Osteoblast (primary cell): ENCODE data around the gene ZFP64. TPM values are rescaled to one million over a fixed set of nuclear protein-coding genes. Genes with fewer than 3 reads are reported as not detected.

Experiments used
- DNase-seq: peaks from one replicate; pipeline ENCODE4 v3.0.0; 2011; ENCODE audit warnings: low spot score, mixed read lengths; ENCODE audit not compliant: insufficient read length; ENCODE audit errors: missing footprints
- H2AFZ ChIP-seq: 2 replicates; pipeline ENCODE4 v1.6.0; 2011; ENCODE audit warnings: mild to moderate bottlenecking, low read length
- H3K27ac ChIP-seq: 2 replicates; pipeline ENCODE4 v1.5.1; 2011; ENCODE audit warnings: mild to moderate bottlenecking, low read depth, low read length, moderate library complexity
- H3K27me3 ChIP-seq: 2 replicates; pipeline ENCODE4 v1.6.0; 2012; ENCODE audit warnings: mild to moderate bottlenecking, control low read depth, inconsistent platforms, low read length, moderate library complexity; ENCODE audit not compliant: insufficient read depth
- H3K36me3 ChIP-seq: 2 replicates; pipeline ENCODE4 v1.5.1; 2011; ENCODE audit warnings: mild to moderate bottlenecking, low read length, control low read depth, moderate library complexity; ENCODE audit not compliant: insufficient read depth
- H3K4me1 ChIP-seq: 2 replicates; pipeline ENCODE4 v1.5.1; 2011; ENCODE audit warnings: mild to moderate bottlenecking, low read length, control low read depth, moderate library complexity; ENCODE audit not compliant: insufficient read depth
- H3K4me2 ChIP-seq: 2 replicates; pipeline ENCODE4 v1.6.0; 2011; ENCODE audit warnings: mild to moderate bottlenecking, low read length; ENCODE audit not compliant: insufficient read depth
- H3K4me3 ChIP-seq: fragments of 200-600 bp; sonication (generic); 3 replicates; pipeline ENCODE4 v1.5.1; 2012; ENCODE audit warnings: mild to moderate bottlenecking, low read length, inconsistent platforms; ENCODE audit not compliant: insufficient read depth
- H3K79me2 ChIP-seq: 2 replicates; pipeline ENCODE4 v1.6.0; 2012; ENCODE audit warnings: mild to moderate bottlenecking, low read length, control low read depth, inconsistent platforms; ENCODE audit not compliant: insufficient read depth
- H3K9me3 ChIP-seq: 2 replicates; pipeline ENCODE4 v1.5.1; 2011; ENCODE audit warnings: low read depth, low read length, control low read depth
- H4K20me1 ChIP-seq: 2 replicates; pipeline ENCODE4 v1.6.0; 2012; ENCODE audit warnings: mild to moderate bottlenecking, low read length, control low read depth; ENCODE audit not compliant: insufficient read depth
- total RNA-seq: library from RNA; depleted of rRNA; stranded (reverse); fragments of >200 nt; gene quantifications from 2 replicates; pipeline ENCODE4 v1.2.3, GENCODE V29; 2012
- TF ChIP-seq, protein P1 (sequence below): IDR thresholded peaks from 2 replicates; pipeline ENCODE4 v1.5.1; 2011; ENCODE audit warnings: mild to moderate bottlenecking, low read depth, low read length, moderate library complexity; ENCODE audit errors: extremely low read depth

ZFP64 gene
- total RNA-seq, 1 donor: 33.3 TPM

DNA sequence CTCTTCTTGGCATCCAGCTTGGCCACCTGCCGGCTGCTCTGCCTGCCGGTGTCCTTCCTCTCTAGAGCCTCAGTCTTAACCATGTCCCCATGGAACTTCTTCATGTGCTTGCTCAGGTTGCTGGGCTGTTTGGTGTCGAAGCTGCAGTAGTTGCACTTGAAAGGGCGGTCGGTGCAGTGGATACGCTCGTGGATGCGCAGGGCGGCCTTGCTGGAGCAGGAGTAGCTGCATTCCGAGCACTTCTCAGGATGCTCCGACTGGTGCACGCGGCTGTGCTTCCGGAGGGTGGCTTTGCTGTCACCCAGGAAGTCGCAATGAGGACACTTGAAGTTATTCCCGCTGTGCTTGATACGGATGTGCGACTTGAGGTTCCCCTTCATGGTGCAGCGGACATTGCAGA lies 38.7 kb downstream of the ZFP64 start:
- no peak for DNase-seq
- peaks cover 5% of the 10 kb centered on the region for H3K36me3 ChIP-seq
- no peak overlapping the region for H3K4me3 ChIP-seq
- H3K9me3 ChIP-seq: no peaks in the 10 kb centered on the region
- H3K79me2 ChIP-seq: no peaks in the 10 kb centered on the region
- H3K4me1 ChIP-seq: no peaks in the 10 kb centered on the region
- H3K27ac ChIP-seq: no peak overlapping the region
- TF ChIP-seq, protein P1, sequence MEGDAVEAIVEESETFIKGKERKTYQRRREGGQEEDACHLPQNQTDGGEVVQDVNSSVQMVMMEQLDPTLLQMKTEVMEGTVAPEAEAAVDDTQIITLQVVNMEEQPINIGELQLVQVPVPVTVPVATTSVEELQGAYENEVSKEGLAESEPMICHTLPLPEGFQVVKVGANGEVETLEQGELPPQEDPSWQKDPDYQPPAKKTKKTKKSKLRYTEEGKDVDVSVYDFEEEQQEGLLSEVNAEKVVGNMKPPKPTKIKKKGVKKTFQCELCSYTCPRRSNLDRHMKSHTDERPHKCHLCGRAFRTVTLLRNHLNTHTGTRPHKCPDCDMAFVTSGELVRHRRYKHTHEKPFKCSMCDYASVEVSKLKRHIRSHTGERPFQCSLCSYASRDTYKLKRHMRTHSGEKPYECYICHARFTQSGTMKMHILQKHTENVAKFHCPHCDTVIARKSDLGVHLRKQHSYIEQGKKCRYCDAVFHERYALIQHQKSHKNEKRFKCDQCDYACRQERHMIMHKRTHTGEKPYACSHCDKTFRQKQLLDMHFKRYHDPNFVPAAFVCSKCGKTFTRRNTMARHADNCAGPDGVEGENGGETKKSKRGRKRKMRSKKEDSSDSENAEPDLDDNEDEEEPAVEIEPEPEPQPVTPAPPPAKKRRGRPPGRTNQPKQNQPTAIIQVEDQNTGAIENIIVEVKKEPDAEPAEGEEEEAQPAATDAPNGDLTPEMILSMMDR: no peak
- no peaks in the 10 kb centered on the region for H4K20me1 ChIP-seq
- H3K4me2 ChIP-seq: no peak overlapping the region
- H2AFZ ChIP-seq: no peak overlapping the region
- H3K27me3 ChIP-seq: no peaks in the 10 kb centered on the region

DNA sequence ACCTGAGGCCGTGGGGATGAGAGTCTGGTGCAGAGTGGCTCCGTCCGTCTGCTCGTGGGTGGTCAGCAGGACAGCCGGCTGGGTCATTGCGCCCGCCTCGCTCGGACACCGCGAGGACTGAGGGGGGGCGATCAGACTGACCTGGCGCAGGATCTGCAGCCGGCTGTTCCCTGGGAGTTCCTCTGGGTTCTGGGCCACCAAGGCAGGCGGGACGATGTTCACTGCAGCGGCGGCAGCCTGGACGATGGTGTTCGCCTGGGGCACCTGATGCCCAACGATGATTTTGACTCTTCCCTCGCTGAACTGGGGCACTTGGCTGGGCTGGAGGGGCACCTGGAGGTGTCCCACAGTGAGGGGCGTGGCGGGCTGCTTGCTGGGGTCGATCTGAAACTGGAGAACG lies 39.2 kb downstream of the ZFP64 start:
- Histone ChIP-seq H3K27me3 (no peaks in the 10 kb centered on the region), H4K20me1 (no peaks in the 10 kb centered on the region)

DNA sequence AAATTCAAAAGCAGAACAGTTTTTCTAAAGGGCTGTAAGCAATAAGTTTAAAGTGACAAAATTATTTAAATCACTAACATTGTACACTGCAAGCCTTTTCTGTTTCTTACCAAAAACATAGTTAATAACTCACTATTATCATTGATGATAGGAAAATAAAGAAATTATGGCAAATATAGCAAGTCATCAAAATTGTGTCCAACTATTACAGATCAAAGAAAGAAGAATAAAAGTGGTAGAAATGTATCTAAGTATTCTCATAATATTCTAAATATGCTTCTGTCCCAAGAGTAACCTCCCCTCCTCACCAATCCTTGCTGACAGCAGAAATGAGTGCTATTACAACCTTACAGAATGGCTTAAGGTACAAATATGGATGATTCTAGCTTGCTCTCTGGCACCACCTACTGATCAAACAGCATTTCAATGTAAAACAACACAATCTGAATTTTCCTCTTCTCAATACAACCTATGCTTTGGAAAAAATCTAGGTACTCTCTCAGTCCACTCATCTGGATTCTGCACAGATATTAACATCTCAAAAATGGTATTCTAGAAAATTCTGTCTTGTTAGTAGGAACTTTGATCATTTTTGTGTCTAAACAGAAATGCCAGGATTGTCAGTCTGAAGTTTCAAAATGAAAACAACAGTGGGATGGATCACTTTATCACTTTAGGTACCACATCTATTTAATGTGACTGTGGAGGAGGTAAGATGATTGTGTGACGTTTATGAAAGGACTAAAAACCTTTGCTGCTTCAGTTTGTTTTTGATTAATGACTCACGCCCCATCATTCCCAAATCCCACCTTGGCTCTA lies 40.9 kb downstream of the ZFP64 start:
- Histone ChIP-seq H3K27me3 (no peaks in the 10 kb centered on the region), H3K79me2 (no peaks in the 10 kb centered on the region), H2AFZ (no peak overlapping the region), H3K9me3 (no peaks in the 10 kb centered on the region), H3K27ac (no peak overlapping the region), H4K20me1 (no peaks in the 10 kb centered on the region), H3K4me1 (no peaks in the 10 kb centered on the region), H3K4me3 (no peak overlapping the region), H3K4me2 (no peak overlapping the region), H3K36me3 (peaks cover 5% of the 10 kb centered on the region)
- TF ChIP-seq, protein P1: peak; percentile 76
- DNase-seq: peak; percentile 85

More for the DNA sequence above, 39.2 kb downstream of the ZFP64 start:
- TF ChIP-seq, protein P1: no peak
- Histone ChIP-seq H3K4me1 (no peaks in the 10 kb centered on the region), H3K36me3 (peaks cover 5% of the 10 kb centered on the region), H3K4me3 (no peak overlapping the region), H2AFZ (no peak overlapping the region), H3K9me3 (no peaks in the 10 kb centered on the region), H3K79me2 (no peaks in the 10 kb centered on the region), H3K27ac (no peak overlapping the region), H3K4me2 (no peak overlapping the region)
- no peak for DNase-seq

DNA sequence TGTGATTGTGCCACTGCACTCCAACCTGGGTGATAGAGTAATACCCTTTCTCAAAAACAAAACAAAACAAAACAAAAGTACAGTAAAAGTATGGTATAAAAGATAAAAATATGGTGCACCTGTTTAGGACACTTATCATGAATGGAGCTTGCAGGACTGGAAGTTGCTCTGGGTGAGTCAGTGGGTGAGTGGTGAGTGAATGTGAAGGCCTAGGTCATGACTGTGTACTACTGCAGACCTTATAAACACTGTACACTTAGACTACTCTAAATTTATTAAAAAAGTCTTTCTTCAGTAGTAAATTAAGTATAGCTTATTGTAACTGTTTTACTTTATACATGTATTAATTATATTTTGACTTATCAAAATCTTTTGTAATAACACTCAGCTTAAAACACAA lies 46.0 kb downstream of the ZFP64 start:
- Histone ChIP-seq H3K4me2 (no peak overlapping the region), H3K79me2 (no peaks in the 10 kb centered on the region), H4K20me1 (no peaks in the 10 kb centered on the region), H2AFZ (no peak overlapping the region), H3K9me3 (no peaks in the 10 kb centered on the region), H3K36me3 (no peaks in the 10 kb centered on the region), H3K27me3 (no peaks in the 10 kb centered on the region), H3K4me3 (no peak overlapping the region), H3K27ac (no peak overlapping the region), H3K4me1 (no peaks in the 10 kb centered on the region)
- TF ChIP-seq, protein P1: no peak
- DNase-seq: no peak
